Epithelial cell of prostate (primary cell): ENCODE data around the gene SNX15.
"Not testable (repeated sequence)": the region's sequence is repeated elsewhere in the genome, so short reads cannot be mapped to it uniquely, and the experiment has no call there.

Source experiments
- DNase-seq: peaks from one replicate; pipeline ENCODE4 v3.0.0-alpha.2; 2011; ENCODE audit warnings: low read depth, low spot score
- H3K27ac ChIP-seq: fragments of 450-650 bp; 2 replicates; pipeline ENCODE4 v1.5.1; 2017; ENCODE audit warnings: mild to moderate bottlenecking

Gene SNX15

GRCh38 chr11:65013888-65014725 is 13.1 kb upstream of the SNX15 start, which contains the start of gene ARL2:
Gene ARL2, plus strand, starts transcription at chr11:65014160. Its CDS starts 48 bp downstream, at chr11:65014208.
- H3K27ac ChIP-seq: peak within 1 kb of the TSS; percentile 92

GRCh38 chr11:65014726-65015227 is 12.5 kb upstream of the SNX15 start:
- DNase-seq: no peak

More at GRCh38 chr11:65013888-65014725, 13.1 kb upstream of the SNX15 start, which contains the start of gene ARL2:
- no peak for DNase-seq

GRCh38 chr11:65016705-65017104 is 10.5 kb upstream of the SNX15 start:
- no peak for DNase-seq
- no peak overlapping the region for H3K27ac ChIP-seq

More at GRCh38 chr11:65014726-65015227, 12.5 kb upstream of the SNX15 start:
- H3K27ac ChIP-seq: peak overlapping the region; percentile 92

- H3K27ac ChIP-seq: no peak overlapping the region
- DNase-seq: no peak
Observed at GRCh38 chr11:65017937-65018336, 9.3 kb upstream of the SNX15 start.

GRCh38 chr11:65019824-65020223 is 7.4 kb upstream of the SNX15 start:
- no peak for DNase-seq
- no peak overlapping the region for H3K27ac ChIP-seq

GRCh38 chr11:65021003-65021402 is 6.2 kb upstream of the SNX15 start:
- no peak overlapping the region for H3K27ac ChIP-seq
- no peak for DNase-seq

GRCh38 chr11:65021509-65021908 is 5.7 kb upstream of the SNX15 start:
- H3K27ac ChIP-seq: no peak overlapping the region
- no peak for DNase-seq

GRCh38 chr11:65023502-65023901 is 3.7 kb upstream of the SNX15 start:
- H3K27ac ChIP-seq, DNase-seq: not testable (repeated sequence)

- DNase-seq: no peak
- peak overlapping the region; percentile 83 for H3K27ac ChIP-seq
Observed at GRCh38 chr11:65026810-65027209, 429 bp upstream of the SNX15 start.

GRCh38 chr11:65032216-65032615 is 5.0 kb downstream of the SNX15 start:
- no peak for DNase-seq
- no peak overlapping the region for H3K27ac ChIP-seq

GRCh38 chr11:65034423-65034822 is 7.2 kb downstream of the SNX15 start:
- no peak for DNase-seq
- no peak overlapping the region for H3K27ac ChIP-seq

- no peak overlapping the region for H3K27ac ChIP-seq
Observed at GRCh38 chr11:65035579-65035978, 8.3 kb downstream of the SNX15 start.

GRCh38 chr11:65036931-65037330 is 9.7 kb downstream of the SNX15 start:
- H3K27ac ChIP-seq: no peak overlapping the region
- DNase-seq: no peak

More at GRCh38 chr11:65035579-65035978, 8.3 kb downstream of the SNX15 start:
- DNase-seq: no peak

GRCh38 chr11:65040520-65040846 is 13.2 kb downstream of the SNX15 start:
- DNase-seq: no peak
- H3K27ac ChIP-seq: peak overlapping the region; percentile 90

- DNase-seq: peak; percentile 61
- peak within 1 kb of the TSS; percentile 90 for H3K27ac ChIP-seq
Observed at GRCh38 chr11:65040847-65041622, 13.8 kb downstream of the SNX15 start, which contains the start of gene SAC3D1. Gene SAC3D1, plus strand, starts transcription at chr11:65041210. Its CDS starts 83 bp downstream, at chr11:65041293.

GRCh38 chr11:65042891-65043290 is 15.7 kb downstream of the SNX15 start:
- H3K27ac ChIP-seq: no peak overlapping the region
- DNase-seq: no peak

- no peak for DNase-seq
- no peak overlapping the region for H3K27ac ChIP-seq
Observed at GRCh38 chr11:65043881-65044501, 16.8 kb downstream of the SNX15 start.

GRCh38 chr11:65045061-65045460 is 17.8 kb downstream of the SNX15 start:
- no peak for DNase-seq
- no peak overlapping the region for H3K27ac ChIP-seq

- H3K27ac ChIP-seq: no peak overlapping the region
- no peak for DNase-seq
Observed at GRCh38 chr11:65045728-65046127, 18.5 kb downstream of the SNX15 start.
